PC-3 (cell line): Measurements from ENCODE around the gene STON1. TPM values are rescaled to one million over a fixed set of nuclear protein-coding genes. Genes with fewer than 3 reads are reported as not detected.

Source experiments
- ATAC-seq: fragments of 200-7000 bp; cut with Tn5 transposase; 2 replicates; pipeline ENCODE4 v1.9.1; 2020; ENCODE audit warnings: mild to moderate bottlenecking, moderate library complexity
- BruUV-seq: library from RNA; stranded (reverse); fragments of 400-500 nt; replicated peaks from 2 replicates; lab custom pipeline; 2021; lab: Mats Ljungman, UMichigan
- CTCF ChIA-PET: fragments of 300-600 bp; sonication (Branson Sonifier 250); formaldehyde crosslinking; loops from one replicate; lab custom pipeline; 2022; ENCODE audit warnings: antibody characterized with exemption; lab: Charles Lee
- POLR2A ChIA-PET: fragments of 300-600 bp; sonication (Branson Sonifier 250); formaldehyde crosslinking; loops from one replicate; lab custom pipeline; 2022; ENCODE audit warnings: antibody characterized with exemption; ENCODE audit not compliant: unreplicated experiment; lab: Charles Lee
- DNase-seq: peaks from one replicate; pipeline ENCODE4 v3.0.0-alpha.2; 2015
- H2AFZ ChIP-seq: fragments of 300-600 bp; sonication (generic); 2 replicates; pipeline ENCODE4 v1.6.0; 2016; ENCODE audit warnings: antibody characterized with exemption, low read length
- H3F3A ChIP-seq: fragments of 300-600 bp; sonication (generic); one replicate; pipeline ENCODE4 v1.6.0; 2017; ENCODE audit warnings: antibody characterized with exemption, low read length, control low read depth, mild to moderate bottlenecking; ENCODE audit not compliant: unreplicated experiment
- H3K27ac ChIP-seq: fragments of 300-600 bp; sonication (generic); 2 replicates; pipeline ENCODE4 v1.5.1; 2016; ENCODE audit warnings: mild to moderate bottlenecking, low read length
- H3K27me3 ChIP-seq: fragments of 300-600 bp; sonication (generic); 2 replicates; pipeline ENCODE4 v1.6.1; 2016; ENCODE audit warnings: low read length, mixed read lengths
- H3K36me3 ChIP-seq: fragments of 300-600 bp; sonication (generic); 2 replicates; pipeline ENCODE4 v1.6.1; 2016; ENCODE audit warnings: low read depth, mixed run types, low read length, mixed read lengths
- H3K4me1 ChIP-seq: fragments of 300-600 bp; sonication (generic); 2 replicates; pipeline ENCODE4 v1.5.1; 2016; ENCODE audit warnings: low read length; ENCODE audit not compliant: insufficient read depth
- H3K4me2 ChIP-seq: fragments of 300-600 bp; sonication (generic); 2 replicates; pipeline ENCODE4 v1.6.0; 2016; ENCODE audit warnings: low read length
- H3K4me3 ChIP-seq: fragments of 300-600 bp; sonication (generic); 2 replicates; pipeline ENCODE4 v1.5.1; 2016; ENCODE audit warnings: mild to moderate bottlenecking, low read length, mixed read lengths
- H3K79me2 ChIP-seq: fragments of 300-600 bp; sonication (generic); 2 replicates; pipeline ENCODE4 v1.6.1; 2017; ENCODE audit warnings: low read length, mixed read lengths
- H3K9ac ChIP-seq: fragments of 300-600 bp; sonication (generic); 2 replicates; pipeline ENCODE4 v1.6.0; 2016; ENCODE audit warnings: mild to moderate bottlenecking, low read length
- H3K9me2 ChIP-seq: fragments of 300-600 bp; sonication (generic); replicated peaks from 2 replicates; pipeline ENCODE4 v1.6.1; 2016; ENCODE audit warnings: mixed run types, low read length, mixed read lengths
- H3K9me3 ChIP-seq: fragments of 300-600 bp; sonication (generic); 2 replicates; pipeline ENCODE4 v1.6.1; 2016; ENCODE audit warnings: low read length, mixed read lengths
- H4K20me1 ChIP-seq: fragments of 300-600 bp; sonication (generic); 2 replicates; pipeline ENCODE4 v1.6.1; 2016; ENCODE audit warnings: low read length, mixed read lengths
- EZH2 ChIP-seq: fragments of 300-600 bp; sonication (generic); IDR thresholded peaks from one replicate; pipeline ENCODE4 v1.6.1; 2017; ENCODE audit warnings: antibody characterized with exemption, mild to moderate bottlenecking, low read length; ENCODE audit not compliant: unreplicated experiment
- EZH2phosphoT487 ChIP-seq: fragments of 300-600 bp; sonication (generic); IDR thresholded peaks from 2 replicates; pipeline ENCODE4 v1.6.1; 2018; ENCODE audit warnings: mild to moderate bottlenecking, antibody characterized with exemption, low read length, borderline replicate concordance
- intact Hi-C: fragments of 100-400 bp; cut with micrococcal nuclease; formaldehyde crosslinking; loops from 2 replicates; pipeline ENCODE4 v1.9.0; 2023
- total RNA-seq: library from RNA; depleted of rRNA; stranded (reverse); fragments of >200 nt; gene quantifications from 2 replicates; pipeline ENCODE4 v1.2.3, GENCODE V29; 2014
- TF ChIP-seq, protein P1 (sequence below): fragments of 300-600 bp; sonication (generic); conservative IDR thresholded peaks from 2 replicates; pipeline ENCODE4 v1.5.1; 2017; ENCODE audit warnings: antibody characterized with exemption, low read depth, mild to moderate bottlenecking, low read length

Gene STON1
- total RNA-seq, 1 experiment from 2014 or later = 1.2 TPM

DNA sequence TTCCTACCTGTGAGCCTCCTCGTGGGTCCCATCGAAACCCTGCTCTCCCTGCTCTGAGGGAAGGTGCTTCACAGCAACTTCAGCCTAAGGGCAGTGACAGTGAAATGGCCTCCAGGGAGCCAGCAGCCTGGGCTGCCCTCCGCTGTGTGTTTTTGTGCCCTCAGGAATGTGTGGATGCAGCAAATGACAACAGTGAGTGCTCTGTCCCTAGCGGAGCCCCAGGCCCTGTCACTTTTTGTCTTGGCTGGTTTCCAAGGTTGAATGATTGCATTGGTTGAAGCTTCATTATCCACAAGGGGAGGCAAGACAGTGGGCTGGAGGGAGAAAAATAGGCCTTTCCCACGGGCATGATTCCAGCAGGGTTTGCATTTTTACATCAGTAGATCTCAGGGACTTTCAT lies 42.9 kb downstream of the STON1 start:
- DNase-seq (no peak), ATAC-seq (no peak)
- no peaks in the 10 kb centered on the region for H3K79me2 ChIP-seq
- no peaks in the 10 kb centered on the region for H3F3A ChIP-seq
- BruUV-seq = no TSS peak
- no peaks in the 10 kb centered on the region for H4K20me1 ChIP-seq
- no peaks in the 10 kb centered on the region for H3K4me1 ChIP-seq
- no peak overlapping the region for H3K4me2 ChIP-seq
- no peaks in the 10 kb centered on the region for H3K9me2 ChIP-seq
- H3K27me3 ChIP-seq = no peaks in the 10 kb centered on the region
- H3K4me3 ChIP-seq = no peak overlapping the region
- no peaks in the 10 kb centered on the region for H3K9me3 ChIP-seq
- CTCF ChIA-PET = no interaction called here
- intact Hi-C loops = no loop called here
- TF ChIP-seq, protein P1, sequence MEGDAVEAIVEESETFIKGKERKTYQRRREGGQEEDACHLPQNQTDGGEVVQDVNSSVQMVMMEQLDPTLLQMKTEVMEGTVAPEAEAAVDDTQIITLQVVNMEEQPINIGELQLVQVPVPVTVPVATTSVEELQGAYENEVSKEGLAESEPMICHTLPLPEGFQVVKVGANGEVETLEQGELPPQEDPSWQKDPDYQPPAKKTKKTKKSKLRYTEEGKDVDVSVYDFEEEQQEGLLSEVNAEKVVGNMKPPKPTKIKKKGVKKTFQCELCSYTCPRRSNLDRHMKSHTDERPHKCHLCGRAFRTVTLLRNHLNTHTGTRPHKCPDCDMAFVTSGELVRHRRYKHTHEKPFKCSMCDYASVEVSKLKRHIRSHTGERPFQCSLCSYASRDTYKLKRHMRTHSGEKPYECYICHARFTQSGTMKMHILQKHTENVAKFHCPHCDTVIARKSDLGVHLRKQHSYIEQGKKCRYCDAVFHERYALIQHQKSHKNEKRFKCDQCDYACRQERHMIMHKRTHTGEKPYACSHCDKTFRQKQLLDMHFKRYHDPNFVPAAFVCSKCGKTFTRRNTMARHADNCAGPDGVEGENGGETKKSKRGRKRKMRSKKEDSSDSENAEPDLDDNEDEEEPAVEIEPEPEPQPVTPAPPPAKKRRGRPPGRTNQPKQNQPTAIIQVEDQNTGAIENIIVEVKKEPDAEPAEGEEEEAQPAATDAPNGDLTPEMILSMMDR = no peak
- TF ChIP-seq EZH2 = no peak
- no peak for TF ChIP-seq EZH2phosphoT487
- POLR2A ChIA-PET = no interaction called here
- H3K9ac ChIP-seq = no peak overlapping the region
- no peak overlapping the region for H3K27ac ChIP-seq
- H3K36me3 ChIP-seq = no peaks in the 10 kb centered on the region
- no peak overlapping the region for H2AFZ ChIP-seq

DNA sequence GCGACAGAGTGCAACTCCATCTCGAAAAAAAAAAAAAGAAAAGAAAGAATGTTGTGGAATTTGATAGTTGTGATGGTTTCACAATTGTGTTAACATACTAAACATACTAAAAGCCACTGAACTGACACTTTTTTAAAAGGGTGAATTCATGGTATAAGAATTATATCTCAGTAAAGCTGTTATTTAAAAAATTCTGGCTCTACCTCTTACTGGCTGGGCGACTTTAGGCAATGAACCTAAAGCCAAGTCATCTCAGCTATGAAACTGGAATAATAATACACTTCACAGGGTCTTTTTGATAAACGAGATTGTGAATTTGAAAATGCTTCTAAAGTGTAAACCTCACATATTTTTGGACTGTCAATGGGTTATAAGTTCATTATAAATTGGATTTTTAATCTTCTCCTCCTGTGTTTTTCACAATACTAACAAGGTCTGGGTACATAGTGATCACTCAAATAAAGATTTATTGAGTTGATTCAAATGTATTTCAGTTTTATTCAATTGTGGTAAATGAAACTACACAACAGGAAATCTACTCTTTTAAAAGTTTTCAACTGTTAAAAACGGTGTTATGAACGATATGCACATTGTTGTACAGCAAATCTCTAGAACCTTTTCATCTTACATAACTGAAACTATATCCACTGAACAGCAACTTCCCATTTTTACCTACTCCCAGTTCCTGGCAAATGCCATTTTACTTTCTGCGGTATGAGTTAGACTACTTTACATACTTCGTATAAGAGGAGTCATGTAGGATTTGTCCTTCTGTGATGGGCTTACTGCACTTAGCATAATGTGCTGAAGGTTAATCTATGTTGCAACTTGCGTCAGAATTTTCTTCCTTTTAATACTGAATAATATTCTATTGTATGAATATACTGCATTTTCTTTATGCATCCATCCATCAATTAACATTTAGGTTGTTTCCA lies 44.7 kb downstream of the STON1 start:
- no peak overlapping the region for H2AFZ ChIP-seq
- POLR2A ChIA-PET = no interaction called here
- no peaks in the 10 kb centered on the region for H3K9me2 ChIP-seq
- ATAC-seq (no peak), DNase-seq (no peak)
- H3F3A ChIP-seq = no peaks in the 10 kb centered on the region
- CTCF ChIA-PET = no interaction called here
- no peak overlapping the region for H3K4me3 ChIP-seq
- H3K9me3 ChIP-seq = no peaks in the 10 kb centered on the region
- no peaks in the 10 kb centered on the region for H3K27me3 ChIP-seq
- H3K4me2 ChIP-seq = no peak overlapping the region
- H3K4me1 ChIP-seq = no peaks in the 10 kb centered on the region
- TF ChIP-seq, protein P1 = no peak
- no peak overlapping the region for H3K9ac ChIP-seq
- H4K20me1 ChIP-seq = no peaks in the 10 kb centered on the region
- H3K27ac ChIP-seq = no peak overlapping the region
- intact Hi-C loops = no loop called here
- H3K36me3 ChIP-seq = no peaks in the 10 kb centered on the region
- BruUV-seq = no TSS peak
- H3K79me2 ChIP-seq = no peaks in the 10 kb centered on the region

DNA sequence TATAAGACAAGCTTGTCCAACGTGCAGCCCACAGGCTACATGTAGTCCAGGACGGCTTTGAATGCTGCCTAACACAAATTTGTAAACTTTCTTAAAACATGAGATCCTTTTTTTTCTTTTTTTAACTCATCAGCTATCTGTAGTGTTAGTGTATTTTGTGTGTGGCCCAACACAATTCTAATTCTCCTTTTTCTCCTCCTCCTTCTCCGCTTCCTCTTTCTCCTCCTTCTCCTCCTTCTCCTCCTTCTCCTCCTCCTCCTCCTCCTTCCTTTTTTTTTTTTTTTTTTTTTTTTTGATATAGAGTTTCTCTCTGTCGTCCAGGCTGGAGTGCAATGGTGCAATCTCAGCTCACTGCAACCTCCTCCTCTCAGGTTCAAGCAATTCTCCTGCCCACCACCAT lies 48.4 kb downstream of the STON1 start:
- ATAC-seq (no peak), DNase-seq (no peak)
- no TSS peak for BruUV-seq
- ChIA-PET CTCF (no interaction called here), POLR2A (no interaction called here)
- no peaks in the 10 kb centered on the region for H4K20me1 ChIP-seq
- H3K4me3 ChIP-seq = no peak overlapping the region
- no peak for TF ChIP-seq EZH2
- TF ChIP-seq EZH2phosphoT487 = no peak
- TF ChIP-seq, protein P1 = no peak
- intact Hi-C loops = no loop called here
- no peak overlapping the region for H3K4me2 ChIP-seq
- H3K36me3 ChIP-seq = no peaks in the 10 kb centered on the region
- no peak overlapping the region for H3K27ac ChIP-seq
- H3K9me3 ChIP-seq = no peaks in the 10 kb centered on the region
- no peak overlapping the region for H3K9ac ChIP-seq
- H3K79me2 ChIP-seq = no peaks in the 10 kb centered on the region
- H3F3A ChIP-seq = no peaks in the 10 kb centered on the region
- no peaks in the 10 kb centered on the region for H3K9me2 ChIP-seq
- no peaks in the 10 kb centered on the region for H3K4me1 ChIP-seq
- no peaks in the 10 kb centered on the region for H3K27me3 ChIP-seq
- no peak overlapping the region for H2AFZ ChIP-seq
